ENCODE results near the gene PDIA2. TPM values are rescaled to one million over a fixed set of nuclear protein-coding genes. Genes with fewer than 3 reads are reported as not detected.

PDIA2 gene
- total RNA-seq, 1 experiment from 2014 or later: not detected

GRCh38 chr16:240559-240958 is 42.4 kb upstream of the PDIA2 start:
- CTCF ChIA-PET: interaction anchor here (0.7 kb wide), 2 partner anchors 12 to 31 kb away, joined by 3 to 5 read pairs; no protein-coding TSS in a partner anchor
- intact Hi-C loops (cut with micrococcal nuclease; ENCODE audit: unreplicated experiment): no loop called here
- H3K4me3 Mint-ChIP-seq (ENCODE audit: low read depth, unreplicated experiment): no peak overlapping the region
- TF ChIP-seq CTCF (IDR thresholded peaks at IDR 0.05; ENCODE audit: unreplicated experiment): no peak
- no peak overlapping the region for H3K27ac Mint-ChIP-seq (ENCODE audit: unreplicated experiment)
- H3K9me3 Mint-ChIP-seq (ENCODE audit: low read depth, unreplicated experiment): no peaks in the 10 kb centered on the region
- H3K4me1 Mint-ChIP-seq (ENCODE audit: low read depth, unreplicated experiment): no peaks in the 10 kb centered on the region
- H3K27me3 Mint-ChIP-seq (ENCODE audit: unreplicated experiment): no peaks in the 10 kb centered on the region
- no TSS peak for BruUV-seq (replicated peaks)
- DNase-seq: no peak
- peaks cover 11% of the 10 kb centered on the region for H3K36me3 Mint-ChIP-seq (ENCODE audit: insufficient read depth, unreplicated experiment)

GRCh38 chr16:242281-242680 is 40.7 kb upstream of the PDIA2 start:
- CTCF ChIA-PET: no interaction called here
- no peak overlapping the region for H3K27ac Mint-ChIP-seq (ENCODE audit: unreplicated experiment)
- BruUV-seq (replicated peaks): no TSS peak
- TF ChIP-seq CTCF (IDR thresholded peaks at IDR 0.05; ENCODE audit: unreplicated experiment): no peak
- H3K4me3 Mint-ChIP-seq (ENCODE audit: low read depth, unreplicated experiment): no peak overlapping the region
- H3K4me1 Mint-ChIP-seq (ENCODE audit: low read depth, unreplicated experiment): no peaks in the 10 kb centered on the region
- no peak for DNase-seq
- H3K36me3 Mint-ChIP-seq (ENCODE audit: insufficient read depth, unreplicated experiment): peaks cover 6% of the 10 kb centered on the region
- intact Hi-C loops (cut with micrococcal nuclease; ENCODE audit: unreplicated experiment): no loop called here
- H3K9me3 Mint-ChIP-seq (ENCODE audit: low read depth, unreplicated experiment): no peaks in the 10 kb centered on the region
- H3K27me3 Mint-ChIP-seq (ENCODE audit: unreplicated experiment): no peaks in the 10 kb centered on the region

- TF ChIP-seq CTCF (IDR thresholded peaks at IDR 0.05; ENCODE audit: unreplicated experiment): no peak
- DNase-seq: no peak
- Mint-ChIP-seq H3K9me3 (ENCODE audit: low read depth, unreplicated experiment) (no peaks in the 10 kb centered on the region), H3K4me3 (ENCODE audit: low read depth, unreplicated experiment) (no peak overlapping the region), H3K27ac (ENCODE audit: unreplicated experiment) (no peak overlapping the region), H3K4me1 (ENCODE audit: low read depth, unreplicated experiment) (no peaks in the 10 kb centered on the region), H3K36me3 (ENCODE audit: insufficient read depth, unreplicated experiment) (peaks cover 4% of the 10 kb centered on the region), H3K27me3 (ENCODE audit: unreplicated experiment) (no peaks in the 10 kb centered on the region)
- CTCF ChIA-PET: interaction anchor here (0.6 kb wide), 2 partner anchors 109 to 310 kb away, joined by 3 read pairs; partner anchors contain the start of gene AXIN1
- BruUV-seq (replicated peaks): no TSS peak
- intact Hi-C loops (cut with micrococcal nuclease; ENCODE audit: unreplicated experiment): no loop called here
Measured at GRCh38 chr16:243348-243747, 39.6 kb upstream of the PDIA2 start.

- peaks cover 1% of the 10 kb centered on the region for H3K36me3 Mint-ChIP-seq (ENCODE audit: insufficient read depth, unreplicated experiment)
- H3K9me3 Mint-ChIP-seq (ENCODE audit: low read depth, unreplicated experiment): no peaks in the 10 kb centered on the region
- intact Hi-C loops (cut with micrococcal nuclease; ENCODE audit: unreplicated experiment): no loop called here
- no peak overlapping the region for H3K4me3 Mint-ChIP-seq (ENCODE audit: low read depth, unreplicated experiment)
- no TSS peak for BruUV-seq (replicated peaks)
- H3K4me1 Mint-ChIP-seq (ENCODE audit: low read depth, unreplicated experiment): peaks cover 2% of the 10 kb centered on the region
- no peak for DNase-seq
- CTCF ChIA-PET: no interaction called here
- H3K27me3 Mint-ChIP-seq (ENCODE audit: unreplicated experiment): no peaks in the 10 kb centered on the region
- no peak for TF ChIP-seq CTCF (IDR thresholded peaks at IDR 0.05; ENCODE audit: unreplicated experiment)
- no peak overlapping the region for H3K27ac Mint-ChIP-seq (ENCODE audit: unreplicated experiment)
Measured at GRCh38 chr16:245105-245504, 37.9 kb upstream of the PDIA2 start.

Measured in Calu3 (cell line).